Endodermal cell (in vitro differentiated cells): ENCODE measurements around the gene LHFPL2. TPM values are rescaled to one million over a fixed set of nuclear protein-coding genes. Genes with fewer than 3 reads are reported as not detected.
"Not testable (repeated sequence)": the region's sequence is repeated elsewhere in the genome, so short reads cannot be mapped to it uniquely, and the experiment has no call there.

ENCODE experiments used
- DNase-seq: peaks from one replicate; pipeline ENCODE4 v3.0.0-alpha.2; 2017
- H3K27ac ChIP-seq: 2 replicates; pipeline ENCODE4 v1.5.1; 2013; ENCODE audit warnings: mild to moderate bottlenecking, low read depth, low read length, moderate library complexity
- H3K27me3 ChIP-seq: 2 replicates; pipeline ENCODE4 v1.6.1; 2013; ENCODE audit warnings: mild to moderate bottlenecking, low read length, moderate library complexity; ENCODE audit not compliant: insufficient read depth, control insufficient read depth, poor library complexity, severe bottlenecking
- H3K36me3 ChIP-seq: 2 replicates; pipeline ENCODE4 v1.7.0; 2013; ENCODE audit warnings: mild to moderate bottlenecking, low read length, moderate library complexity; ENCODE audit not compliant: control insufficient read depth, insufficient read depth
- H3K4me1 ChIP-seq: one replicate; pipeline ENCODE4 v1.7.0; 2013; ENCODE audit warnings: low read length; ENCODE audit not compliant: control insufficient read depth, insufficient read depth
- H3K4me3 ChIP-seq: 2 replicates; pipeline ENCODE4 v1.5.1; 2013; ENCODE audit warnings: mild to moderate bottlenecking, low read length, moderate library complexity
- H3K9ac ChIP-seq: 2 replicates; pipeline ENCODE4 v1.6.1; 2013; ENCODE audit warnings: mild to moderate bottlenecking, low read length, moderate library complexity; ENCODE audit not compliant: poor library complexity, severe bottlenecking; ENCODE audit errors: extremely low read depth
- H3K9me3 ChIP-seq: 2 replicates; pipeline ENCODE4 v1.6.1; 2013; ENCODE audit warnings: mild to moderate bottlenecking, low read length, moderate library complexity; ENCODE audit not compliant: control insufficient read depth
- H3K27ac Mint-ChIP-seq: 2 replicates; pipeline ENCODE4 v1.8.0; 2020; ENCODE audit warnings: mixed read lengths
- H3K27me3 Mint-ChIP-seq: 2 replicates; pipeline ENCODE4 v1.8.0; 2021; ENCODE audit warnings: mild to moderate bottlenecking, mixed read lengths; ENCODE audit not compliant: insufficient read depth
- H3K36me3 Mint-ChIP-seq: 2 replicates; pipeline ENCODE4 v1.8.0; 2020; ENCODE audit warnings: low read depth, mixed read lengths
- H3K4me1 Mint-ChIP-seq: 2 replicates; pipeline ENCODE4 v1.8.0; 2020; ENCODE audit warnings: mixed read lengths
- H3K4me3 Mint-ChIP-seq: 2 replicates; pipeline ENCODE4 v1.8.0; 2020; ENCODE audit warnings: mild to moderate bottlenecking, moderate library complexity, mixed read lengths
- H3K9me3 Mint-ChIP-seq: 2 replicates; pipeline ENCODE4 v1.8.0; 2020; ENCODE audit warnings: mild to moderate bottlenecking, mixed read lengths
- WGBS, 2 experiments: methylation state at CpG; one replicate each; pipeline versions ENCODE4 v1.1.5 to v1.1.7; 2013; ENCODE audit warnings: missing lambda C conversion rate in 2 of 2, mixed read lengths in 1 of 2; ENCODE audit not compliant: insufficient coverage in 1 of 2, insufficient read length in 1 of 2; 5-methylcytosine and 5-hydroxymethylcytosine counted together
- total RNA-seq, 2 donors: library from RNA; stranded (reverse); fragmentation: NEBNext Ultra II Directional in 1 of 2; extraction: Animal tissue kit (Norgen Biotek cat#: 25700) in 1 of 2; gene quantifications; 2 replicates in 1 of 2; 3 replicates in 1 of 2; pipeline ENCODE4 v1.2.1, GENCODE V29; 2021
- TF ChIP-seq, protein P1 (sequence below): fragments of 200-600 bp; sonication (generic); conservative IDR thresholded peaks from 2 replicates; pipeline ENCODE4 v1.5.0; 2021; ENCODE audit warnings: antibody characterized with exemption, mild to moderate bottlenecking

LHFPL2 gene
- total RNA-seq, 2 donors from 2014 or later: 136 to 238 TPM

DNA sequence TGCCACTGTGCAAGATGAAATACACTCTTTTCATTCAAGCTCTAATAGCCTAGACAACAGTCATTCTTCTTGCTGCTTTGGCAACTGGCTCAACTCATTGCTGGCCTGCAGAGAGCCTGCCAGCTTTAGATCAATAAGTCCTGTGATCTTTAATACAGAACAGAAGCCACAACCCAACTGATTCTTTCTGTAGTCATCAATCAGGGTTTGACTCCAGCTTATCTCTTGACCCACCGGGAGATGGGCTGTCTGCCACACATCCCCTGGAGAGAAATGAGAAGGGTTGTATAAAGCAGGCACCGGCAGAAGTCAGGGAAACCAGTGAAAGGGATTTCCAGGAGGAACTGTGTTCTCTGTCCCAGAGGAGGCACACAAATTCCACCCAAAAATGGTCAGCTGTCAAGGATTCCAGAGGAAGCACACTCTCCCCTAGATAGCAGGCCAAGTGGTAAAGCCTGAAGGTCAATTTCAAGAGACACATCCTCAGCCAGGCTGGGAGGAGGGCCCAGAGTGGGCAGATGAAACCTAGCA is 24.5 kb downstream of the LHFPL2 start:
- H3K27me3 ChIP-seq: no peaks in the 10 kb centered on the region
- WGBS, 2 experiments: 28 to 41% methylated on average over 2 of the region's 2 CpGs
- H3K9me3 Mint-ChIP-seq: peaks cover 17% of the 10 kb centered on the region
- H3K27ac Mint-ChIP-seq: no peak overlapping the region
- H3K9me3 ChIP-seq: peaks cover 25% of the 10 kb centered on the region
- no peak overlapping the region for H3K4me3 Mint-ChIP-seq
- DNase-seq: peak; percentile 43
- TF ChIP-seq, protein P1, sequence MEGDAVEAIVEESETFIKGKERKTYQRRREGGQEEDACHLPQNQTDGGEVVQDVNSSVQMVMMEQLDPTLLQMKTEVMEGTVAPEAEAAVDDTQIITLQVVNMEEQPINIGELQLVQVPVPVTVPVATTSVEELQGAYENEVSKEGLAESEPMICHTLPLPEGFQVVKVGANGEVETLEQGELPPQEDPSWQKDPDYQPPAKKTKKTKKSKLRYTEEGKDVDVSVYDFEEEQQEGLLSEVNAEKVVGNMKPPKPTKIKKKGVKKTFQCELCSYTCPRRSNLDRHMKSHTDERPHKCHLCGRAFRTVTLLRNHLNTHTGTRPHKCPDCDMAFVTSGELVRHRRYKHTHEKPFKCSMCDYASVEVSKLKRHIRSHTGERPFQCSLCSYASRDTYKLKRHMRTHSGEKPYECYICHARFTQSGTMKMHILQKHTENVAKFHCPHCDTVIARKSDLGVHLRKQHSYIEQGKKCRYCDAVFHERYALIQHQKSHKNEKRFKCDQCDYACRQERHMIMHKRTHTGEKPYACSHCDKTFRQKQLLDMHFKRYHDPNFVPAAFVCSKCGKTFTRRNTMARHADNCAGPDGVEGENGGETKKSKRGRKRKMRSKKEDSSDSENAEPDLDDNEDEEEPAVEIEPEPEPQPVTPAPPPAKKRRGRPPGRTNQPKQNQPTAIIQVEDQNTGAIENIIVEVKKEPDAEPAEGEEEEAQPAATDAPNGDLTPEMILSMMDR: no peak
- H3K9ac ChIP-seq: no peak overlapping the region
- H3K27ac ChIP-seq: no peak overlapping the region
- H3K36me3 Mint-ChIP-seq: peaks cover 86% of the 10 kb centered on the region
- peaks cover 88% of the 10 kb centered on the region for H3K36me3 ChIP-seq
- no peaks in the 10 kb centered on the region for H3K27me3 Mint-ChIP-seq
- peak overlapping the region; percentile 2 for H3K4me3 ChIP-seq
- H3K4me1 Mint-ChIP-seq: peaks cover 53% of the 10 kb centered on the region
- H3K4me1 ChIP-seq: peaks cover 28% of the 10 kb centered on the region

DNA sequence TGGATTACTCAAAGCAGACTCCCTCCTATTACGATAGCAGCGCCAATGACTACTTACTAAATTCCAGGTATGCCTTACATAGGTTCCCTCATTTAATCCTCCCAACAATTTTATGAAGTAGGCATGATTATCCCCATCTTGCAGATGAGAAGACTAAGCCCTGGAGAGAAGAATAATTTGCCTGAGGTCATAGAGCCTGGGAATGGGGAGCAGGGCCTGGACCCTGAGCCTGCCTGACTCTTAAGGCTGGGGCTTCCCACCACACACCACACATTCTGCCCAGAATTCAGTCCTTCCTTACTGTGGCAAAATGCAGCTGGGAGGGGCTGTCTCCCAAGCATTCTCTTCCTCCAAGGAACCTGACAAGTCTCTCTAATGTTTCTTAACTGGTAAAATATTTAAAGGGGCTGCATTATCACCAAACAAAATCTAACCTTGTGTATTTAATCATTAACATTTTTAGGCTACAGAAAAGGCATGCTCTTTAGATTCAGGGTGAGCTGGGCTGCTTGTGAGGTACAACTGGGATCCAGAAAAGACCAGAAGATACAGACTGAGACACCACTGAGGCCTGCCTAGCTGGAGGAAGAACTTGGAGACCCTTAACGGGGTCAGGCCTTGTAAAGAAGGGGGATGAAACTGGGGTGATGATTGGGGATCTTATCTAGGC is 26.1 kb downstream of the LHFPL2 start:
- Histone ChIP-seq H3K9ac (no peak overlapping the region), H3K36me3 (peaks cover 87% of the 10 kb centered on the region), H3K27me3 (no peaks in the 10 kb centered on the region), H3K4me3 (peak overlapping the region; percentile 42), H3K9me3 (peaks cover 25% of the 10 kb centered on the region), H3K4me1 (peaks cover 17% of the 10 kb centered on the region), H3K27ac (no peak overlapping the region)
- no peaks in the 10 kb centered on the region for H3K27me3 Mint-ChIP-seq
- peaks cover 39% of the 10 kb centered on the region for H3K4me1 Mint-ChIP-seq
- TF ChIP-seq, protein P1: no peak
- H3K4me3 Mint-ChIP-seq: no peak overlapping the region
- H3K36me3 Mint-ChIP-seq: peaks cover 82% of the 10 kb centered on the region
- peaks cover 17% of the 10 kb centered on the region for H3K9me3 Mint-ChIP-seq
- no peak for DNase-seq
- peak overlapping the region; percentile 60 for H3K27ac Mint-ChIP-seq
- WGBS, 2 experiments: 86 to 95% methylated on average over 1 to 3 of the region's 3 CpGs

DNA sequence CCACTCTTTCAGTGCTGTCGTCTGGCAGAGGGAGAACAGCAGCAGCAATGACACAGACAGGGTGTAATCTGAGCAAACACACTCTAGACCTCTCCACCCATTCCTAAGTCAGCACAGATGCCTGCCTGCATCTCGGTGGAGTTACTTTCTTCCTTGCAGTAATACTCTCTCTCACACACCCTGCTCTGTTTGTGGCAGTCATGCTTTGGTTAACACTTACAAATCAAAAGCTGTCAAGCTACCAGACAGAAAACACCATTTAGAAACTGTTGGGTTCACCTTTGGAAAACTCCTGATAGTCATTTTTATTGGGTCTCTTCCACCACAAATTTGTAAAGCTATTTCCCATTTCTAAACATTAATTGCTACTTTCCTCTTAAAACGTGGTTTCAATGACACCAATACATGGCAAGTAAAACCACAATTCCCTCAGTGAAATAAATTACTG is 27.3 kb downstream of the LHFPL2 start:
- no peak overlapping the region for H3K4me3 Mint-ChIP-seq
- peaks cover 36% of the 10 kb centered on the region for H3K4me1 Mint-ChIP-seq
- no peak for DNase-seq
- Histone ChIP-seq H3K36me3 (peaks cover 86% of the 10 kb centered on the region), H3K4me1 (peaks cover 15% of the 10 kb centered on the region), H3K9ac (no peak overlapping the region), H3K4me3 (no peak overlapping the region), H3K27me3 (no peaks in the 10 kb centered on the region), H3K9me3 (peaks cover 25% of the 10 kb centered on the region), H3K27ac (no peak overlapping the region)
- H3K36me3 Mint-ChIP-seq: peaks cover 82% of the 10 kb centered on the region
- H3K27me3 Mint-ChIP-seq: no peaks in the 10 kb centered on the region
- no peak overlapping the region for H3K27ac Mint-ChIP-seq
- 78 to 96% methylated on average over 2 to 3 of the region's 3 CpGs for WGBS, 2 experiments
- H3K9me3 Mint-ChIP-seq: peaks cover 17% of the 10 kb centered on the region
- TF ChIP-seq, protein P1: no peak

DNA sequence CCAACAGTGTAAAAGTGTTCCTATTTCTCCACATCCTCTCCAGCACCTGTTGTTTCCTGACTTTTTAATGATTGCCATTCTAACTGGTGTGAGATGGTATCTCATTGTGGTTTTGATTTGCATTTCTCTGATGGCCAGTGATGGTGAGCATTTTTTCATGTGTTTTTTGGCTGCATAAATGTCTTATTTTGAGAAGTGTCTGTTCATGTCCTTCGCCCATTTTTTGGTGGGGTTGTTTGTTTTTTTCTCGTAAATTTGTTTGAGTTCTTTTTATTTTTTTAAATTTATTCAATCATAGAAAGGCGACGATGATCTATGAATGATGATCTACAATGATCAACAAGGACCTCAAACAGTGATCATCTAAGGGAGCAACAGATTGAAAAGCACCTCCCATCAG is 28.5 kb downstream of the LHFPL2 start:
- H3K27ac ChIP-seq, DNase-seq, H3K27me3 ChIP-seq, H3K4me1 ChIP-seq, H3K4me3 Mint-ChIP-seq, H3K9ac ChIP-seq, H3K27ac Mint-ChIP-seq, H3K27me3 Mint-ChIP-seq: not testable (repeated sequence)
- H3K4me1 Mint-ChIP-seq: peaks cover 35% of the 10 kb centered on the region
- Histone ChIP-seq H3K9me3 (peaks cover 25% of the 10 kb centered on the region), H3K36me3 (peaks cover 81% of the 10 kb centered on the region), H3K4me3 (peak overlapping the region; percentile 60)
- 100% methylated on average over 2 to 3 of the region's 4 CpGs for WGBS, 2 experiments
- peaks cover 81% of the 10 kb centered on the region for H3K36me3 Mint-ChIP-seq
- peaks cover 17% of the 10 kb centered on the region for H3K9me3 Mint-ChIP-seq
